Left lung (tissue), 14 donors: ENCODE results near the gene WFDC1. TPM values are rescaled to one million over a fixed set of nuclear protein-coding genes. Genes with fewer than 3 reads are reported as not detected.
A peak's percentile ranks its signal among the peaks of the same experiment; 100 is the strongest.

Experiments
- ATAC-seq: fragments of 200-7000 bp; cut with Tn5 transposase; one replicate; pipeline ENCODE4 v1.9.1; 2020; ENCODE audit warnings: moderate library complexity
- DNase-seq, 4 donors: peaks; one replicate each; pipeline ENCODE4 v3.0.0-alpha.2; 2013 to 2020
- H3K27ac ChIP-seq, 2 donors: fragments of 200-600 bp; sonication (generic) in 1 of 2; one replicate each; pipeline versions ENCODE4 v1.5.0 to v1.8.0; 2020 to 2021
- H3K27me3 ChIP-seq, 2 donors: fragments of 200-600 bp; sonication (generic) in 1 of 2; one replicate each; pipeline versions ENCODE4 v1.5.0 to v1.8.0; 2020 to 2021
- H3K36me3 ChIP-seq, 2 donors: fragments of 200-600 bp; sonication (generic) in 1 of 2; one replicate each; pipeline versions ENCODE4 v1.5.0 to v1.8.0; 2020 to 2021
- H3K4me1 ChIP-seq, 2 donors: fragments of 200-600 bp; one replicate each; pipeline ENCODE4 v1.8.0; 2021
- H3K4me3 ChIP-seq, 2 donors: fragments of 200-600 bp; sonication (generic) in 1 of 2; one replicate each; pipeline versions ENCODE4 v1.5.0 to v1.8.0; 2020 to 2021; ENCODE audit warnings: mild to moderate bottlenecking in 1 of 2
- H3K9me3 ChIP-seq, 2 donors: fragments of 200-600 bp; sonication (generic) in 1 of 2; one replicate each; pipeline versions ENCODE4 v1.5.0 to v1.8.0; 2020 to 2021
- CTCF ChIP-seq, 2 donors: fragments of 200-600 bp; sonication (generic) in 1 of 2; IDR thresholded peaks; one replicate each; pipeline versions ENCODE4 v1.5.0 to v1.8.0; 2021; ENCODE audit warnings: antibody characterized with exemption in 2 of 2
- intact Hi-C, 2 donors: fragments of 100-400 bp; cut with DNase I; formaldehyde crosslinking; loops; one replicate each; pipeline versions ENCODE4 v1.11.2 to v1.14.2; 2022
- long read RNA-seq, 12 donors: library from polyadenylated mRNA in 2 of 12; unstranded in 2 of 12; transcript quantifications; one replicate each; pipeline ENCODE4 v2.0.0 and lab custom pipeline, GENCODE V29; 2019 to 2026
- polyA plus RNA-seq, 6 donors: library from polyadenylated mRNA; unstranded; fragments of 120-200 nt; gene quantifications; one replicate each; pipeline ENCODE4 v1.2.1, GENCODE V29; 2013; ENCODE audit not compliant: insufficient read length in 6 of 6
- total RNA-seq, 2 donors: library from RNA; stranded (reverse); fragmentation: NEBNext Ultra II Directional; extraction: Animal tissue kit (Norgen Biotek cat#: 25700); gene quantifications; one replicate each; pipeline ENCODE4 v1.2.1, GENCODE V29; 2021
- donor health status: DM: no; HTN: yes; CAD: no.
- donor health status: DM: no; HTN: no; CAD: no.

WFDC1 gene
- 10 to 100 TPM; 12.7 to 21.6 TPM for total RNA-seq
- polyA plus RNA-seq, result 10 to 100 TPM in 1 of 6 donors, 1 to 10 TPM in 5; 4.5 to 11.1 (median 5.8) TPM
- long read RNA-seq, donor 1, full-length matches to known transcripts, result 10 of 10 reads
- long read RNA-seq, donor 1, partial matches to known transcripts, result 0 of 10 reads
- long read RNA-seq, donor 1, other reads (novel, unspliced or antisense), result 0 of 10 reads
- long read RNA-seq, donor 2, full-length matches to known transcripts, result 1 of 1 reads
- long read RNA-seq, donor 2, partial matches to known transcripts, result 0 of 1 reads
- long read RNA-seq, donor 2, other reads (novel, unspliced or antisense), result 0 of 1 reads
- long read RNA-seq, donor 3, full-length matches to known transcripts, result 6 of 6 reads
- long read RNA-seq, donor 3, partial matches to known transcripts, result 0 of 6 reads
- long read RNA-seq, donor 3, other reads (novel, unspliced or antisense), result 0 of 6 reads
- long read RNA-seq, donor 4, transcript WFDC1-201 (7 exons, 1,534 nt), result major isoform, 13 of 19 reads
- long read RNA-seq, donor 4, partial matches to known transcripts, result 1 of 19 reads
- long read RNA-seq, donor 4, other reads (novel, unspliced or antisense), result 4 of 19 reads
- long read RNA-seq, donor 5, full-length matches to known transcripts, result 4 of 4 reads
- long read RNA-seq, donor 5, partial matches to known transcripts, result 0 of 4 reads
- long read RNA-seq, donor 5, other reads (novel, unspliced or antisense), result 0 of 4 reads
- long read RNA-seq, donor 6, full-length matches to known transcripts, result 7 of 7 reads
- long read RNA-seq, donor 6, partial matches to known transcripts, result 0 of 7 reads
- long read RNA-seq, donor 6, other reads (novel, unspliced or antisense), result 0 of 7 reads
- long read RNA-seq, donor 7, partial matches to known transcripts, result 0 of 4 reads
- long read RNA-seq, donor 7, other reads (novel, unspliced or antisense), result 0 of 4 reads
- long read RNA-seq, donor 8, partial matches to known transcripts, result 0 of 4 reads
- long read RNA-seq, donor 8, other reads (novel, unspliced or antisense), result 0 of 4 reads
- long read RNA-seq, donor 9, result 0 reads
- long read RNA-seq, donor 10, transcript WFDC1-201 (7 exons, 1,534 nt), result major isoform, 61 of 98 reads
- long read RNA-seq, donor 10, transcript WFDC1-203 (7 exons, 1,319 nt), result minor isoform, 12 of 98 reads
- long read RNA-seq, donor 10, partial matches to known transcripts, result 1 of 98 reads
- long read RNA-seq, donor 10, other reads (novel, unspliced or antisense), result 23 of 98 reads
- long read RNA-seq, donor 11, result 0 reads
- long read RNA-seq, donor 12, full-length matches to known transcripts, result 5 of 5 reads
- long read RNA-seq, donor 12, partial matches to known transcripts, result 0 of 5 reads
- long read RNA-seq, donor 12, other reads (novel, unspliced or antisense), result 0 of 5 reads

- DNase-seq (peak in 1 of 4 donors; percentile 24), ATAC-seq (peak; percentile 83)
- peak within 1 kb of the TSS; percentile 33 to 59 for H3K27ac ChIP-seq
- H3K36me3 ChIP-seq, result no peaks in the 10 kb centered on the region
- peak within 1 kb of the TSS; percentile 20 to 28 for H3K4me3 ChIP-seq
- no peak for TF ChIP-seq CTCF (IDR thresholded peaks at IDR 0.05)
- H3K9me3 ChIP-seq, result no peaks in the 10 kb centered on the region
- peaks cover 9 to 37% of the 10 kb centered on the region in 2 donors for H3K4me1 ChIP-seq
- peaks cover 0 to 16% of the 10 kb centered on the region in 2 donors for H3K27me3 ChIP-seq
- intact Hi-C loops, result no loop called here
Observed at GRCh38 chr16:84294531-84295142, at the start of gene WFDC1. Gene WFDC1 (plus strand): TSS chr16:84294878. CDS start chr16:84294972, 94 bp downstream.

GRCh38 chr16:84245956-84246678, 48.6 kb upstream of the WFDC1 start:
- Histone ChIP-seq H3K36me3 (no peaks in the 10 kb centered on the region), H3K27me3 (peaks cover 0 to 15% of the 10 kb centered on the region in 2 donors), H3K4me3 (no peak overlapping the region), H3K4me1 (no peaks in the 10 kb centered on the region), H3K27ac (no peak overlapping the region), H3K9me3 (no peaks in the 10 kb centered on the region)
- TF ChIP-seq CTCF (IDR thresholded peaks at IDR 0.05), result no peak
- intact Hi-C loops, result no loop called here
- ATAC-seq, result no peak
- DNase-seq, result no peak

- intact Hi-C loops, result no loop called here
- ATAC-seq, result no peak
Observed at GRCh38 chr16:84246679-84247077, 48.0 kb upstream of the WFDC1 start.

More at GRCh38 chr16:84246679-84247077, 48.0 kb upstream of the WFDC1 start:
- DNase-seq, result no peak
- no peak overlapping the region for H3K27ac ChIP-seq
- no peaks in the 10 kb centered on the region for H3K9me3 ChIP-seq
- peaks cover 0 to 11% of the 10 kb centered on the region in 2 donors for H3K27me3 ChIP-seq
- H3K4me3 ChIP-seq, result no peak overlapping the region
- no peaks in the 10 kb centered on the region for H3K36me3 ChIP-seq
- no peak for TF ChIP-seq CTCF (IDR thresholded peaks at IDR 0.05)
- H3K4me1 ChIP-seq, result no peaks in the 10 kb centered on the region
